ENCODE results near the gene CSTF3.

The CSTF3 gene

DNA sequence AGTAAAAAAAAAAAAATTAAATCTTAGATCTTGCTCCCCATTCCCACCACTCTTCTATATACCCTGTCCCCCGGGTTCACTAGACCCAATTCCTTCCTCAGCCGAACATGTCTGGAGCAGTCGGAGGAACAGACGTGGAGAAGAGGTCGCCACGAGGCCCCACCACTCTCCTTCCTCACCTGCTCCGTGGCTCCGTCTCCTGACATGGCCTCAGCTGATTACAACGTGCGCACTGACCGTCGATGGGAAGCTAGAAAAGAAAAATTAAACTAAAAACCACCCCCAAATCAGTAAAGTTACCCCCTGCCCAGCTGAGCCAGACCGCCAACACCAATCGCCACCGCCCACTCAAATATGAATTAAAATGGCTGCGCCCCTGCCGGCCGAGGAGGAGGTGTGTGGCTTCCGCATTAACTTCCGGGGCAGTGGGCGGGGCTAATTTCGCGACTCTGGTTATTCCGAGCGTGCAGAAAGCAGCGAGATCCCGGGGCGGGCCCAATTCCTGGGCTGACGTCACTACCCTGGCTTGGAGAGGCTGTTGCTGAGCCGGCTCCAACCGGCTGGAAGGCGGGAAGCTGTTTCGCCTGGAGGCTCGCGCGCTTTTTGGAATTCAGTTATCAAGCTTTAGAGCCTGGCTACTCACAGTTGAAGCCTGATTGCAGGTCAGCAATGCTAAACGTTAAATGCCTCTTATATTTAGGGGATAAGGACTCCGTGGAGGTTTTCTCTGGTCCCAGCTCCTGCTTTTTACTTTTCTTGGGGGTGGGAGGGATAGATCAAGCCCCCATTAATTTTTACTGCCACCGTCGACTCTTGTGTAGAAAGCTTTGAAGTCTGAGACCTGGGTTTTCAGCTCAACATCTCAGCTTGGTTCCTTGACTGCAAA, at the start of gene CSTF3:
Gene CSTF3, minus strand, starts transcription at position 361 of the 886 bp plus-strand sequence. Its CDS starts 155 bp downstream, at position 206.
- H3K27ac ChIP-seq, result peak within 1 kb of the TSS; percentile 87
- no peak for TF ChIP-seq ZFX (IDR thresholded peaks at IDR 0.05)
- no peak; the same call in 1 of the 2 replicates for TF ChIP-seq CTCF (conservative IDR thresholded peaks at IDR 0.05)

- H3K27ac ChIP-seq, result no peak overlapping the region
- TF ChIP-seq ZFX (IDR thresholded peaks at IDR 0.05), result no peak
- no peak for TF ChIP-seq CTCF (conservative IDR thresholded peaks at IDR 0.05)
These were observed 46.9 kb upstream of the CSTF3 start for GRCh38 chr11:33208150-33208549.

DNA sequence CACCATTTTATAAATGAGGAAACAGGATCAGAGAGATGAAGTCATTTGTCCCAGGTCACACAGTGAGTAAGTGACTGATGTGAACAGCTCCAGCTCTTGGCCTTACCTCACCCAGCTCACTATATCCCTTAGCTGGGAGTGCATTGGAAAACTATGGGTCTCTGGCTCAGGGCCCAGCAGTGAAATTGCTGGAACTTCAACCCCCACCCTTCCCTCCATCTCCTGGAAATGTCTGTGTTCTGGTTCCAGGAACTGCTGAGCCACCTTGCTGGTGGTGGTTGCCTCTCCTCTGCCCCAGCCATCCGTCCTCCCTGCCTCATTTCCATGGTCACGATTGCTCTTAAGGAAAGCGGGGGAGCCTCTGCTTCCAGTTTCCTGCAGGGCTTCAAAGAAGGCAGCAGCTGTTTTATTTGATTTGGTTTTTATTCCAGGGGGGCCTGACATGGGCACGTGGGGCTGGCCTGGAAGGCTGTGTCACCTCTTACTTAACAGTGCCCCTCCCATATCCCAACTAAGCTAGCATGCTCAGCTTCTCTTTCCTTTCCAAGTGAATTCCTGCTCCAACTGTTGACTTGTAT, 46.2 kb upstream of the CSTF3 start:
- no peak for TF ChIP-seq CTCF (conservative IDR thresholded peaks at IDR 0.05)
- TF ChIP-seq ZFX (IDR thresholded peaks at IDR 0.05), result no peak
- H3K27ac ChIP-seq, result no peak overlapping the region

DNA sequence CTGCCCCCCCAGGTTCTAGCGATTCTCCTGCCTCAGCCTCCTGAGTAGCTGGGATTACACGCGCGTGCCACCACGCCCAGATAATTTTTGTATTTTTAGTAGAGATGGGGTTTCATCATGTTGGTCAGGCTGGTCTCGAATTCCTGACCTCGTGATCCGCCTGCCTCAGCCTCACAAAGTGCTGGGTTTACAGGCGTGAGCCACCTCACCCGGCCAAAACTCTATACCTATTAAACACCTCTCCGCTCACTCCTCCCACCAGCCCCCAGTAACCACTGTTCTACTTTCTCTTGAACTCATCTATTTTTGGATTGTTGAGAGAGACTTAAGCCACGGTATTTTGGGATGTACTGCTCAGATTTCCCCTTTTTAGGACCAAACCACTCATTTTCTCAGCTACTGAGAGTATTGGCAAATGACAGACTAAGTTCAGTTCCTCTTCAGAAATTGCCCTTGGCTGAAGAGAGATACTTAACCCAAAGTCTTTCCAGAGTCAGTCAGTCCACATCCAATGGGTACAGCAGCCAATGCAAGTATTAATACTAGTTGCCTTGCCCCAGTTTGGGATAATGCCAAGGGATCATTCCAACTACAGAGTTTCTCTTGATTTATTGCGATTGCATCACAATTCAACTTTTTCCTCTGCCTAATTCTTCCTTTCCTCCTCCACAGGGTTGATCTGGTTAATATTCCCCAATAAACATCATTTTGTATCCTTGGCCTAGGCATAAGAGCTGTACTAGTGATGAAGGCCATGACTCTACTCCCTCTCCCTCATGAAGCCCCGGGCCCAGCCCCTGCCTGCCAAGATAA, 36.8 kb upstream of the CSTF3 start:
- TF ChIP-seq CTCF (conservative IDR thresholded peaks at IDR 0.05) (no peak), ZFX (IDR thresholded peaks at IDR 0.05) (no peak)
- no peak overlapping the region for H3K27ac ChIP-seq

GRCh38 chr11:33195462-33196173, 34.3 kb upstream of the CSTF3 start:
- H3K27ac ChIP-seq, result no peak overlapping the region
- TF ChIP-seq ZFX (IDR thresholded peaks at IDR 0.05) (no peak), CTCF (conservative IDR thresholded peaks at IDR 0.05) (no peak)

GRCh38 chr11:33194455-33194854, 33.2 kb upstream of the CSTF3 start:
- TF ChIP-seq CTCF (conservative IDR thresholded peaks at IDR 0.05) (no peak), ZFX (IDR thresholded peaks at IDR 0.05) (no peak)
- H3K27ac ChIP-seq, result no peak overlapping the region

Data from C4-2B (cell line).